Kidney capillary endothelial cell (primary cell): ENCODE measurements around the gene ATXN2.

Experiments used
- DNase-seq: peaks from one replicate; pipeline ENCODE4 v3.0.0-alpha.2; 2018; ENCODE audit warnings: low spot score

Gene ATXN2

DNA sequence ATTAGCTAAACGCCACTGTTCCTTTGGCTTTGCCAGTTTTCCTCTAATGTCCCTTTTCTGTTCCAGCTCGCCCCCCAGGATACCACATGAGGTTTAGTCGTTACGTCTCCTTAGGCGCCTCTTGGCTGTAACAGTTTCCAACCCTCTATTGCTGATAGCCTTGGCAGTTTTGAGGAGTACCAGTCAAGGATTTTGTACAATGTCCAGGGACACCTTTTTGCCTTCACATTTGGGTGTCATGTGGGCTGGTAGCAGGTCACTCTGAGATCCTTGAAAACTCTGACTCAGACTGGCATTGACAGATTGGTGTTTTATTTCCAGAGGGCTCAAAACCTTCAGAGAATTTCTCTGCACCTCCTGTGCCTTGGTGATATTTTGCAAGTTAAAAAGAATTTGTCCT, 179.3 kb downstream of the ATXN2 start:
- no peak for DNase-seq

DNA sequence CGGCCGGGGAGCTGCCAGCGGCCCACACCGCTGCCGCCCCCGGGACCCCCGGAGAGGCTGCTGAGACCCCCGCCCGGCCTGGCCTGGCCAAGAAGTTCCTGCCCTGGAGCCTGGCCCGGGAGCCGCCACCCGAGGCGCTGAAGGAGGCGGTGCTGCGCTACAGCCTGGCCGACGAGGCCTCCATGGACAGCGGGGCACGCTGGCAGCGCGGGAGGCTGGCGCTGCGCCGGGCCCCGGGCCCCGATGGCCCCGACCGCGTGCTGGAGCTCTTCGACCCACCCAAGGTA, 180.6 kb downstream of the ATXN2 start:
- DNase-seq = no peak

DNA sequence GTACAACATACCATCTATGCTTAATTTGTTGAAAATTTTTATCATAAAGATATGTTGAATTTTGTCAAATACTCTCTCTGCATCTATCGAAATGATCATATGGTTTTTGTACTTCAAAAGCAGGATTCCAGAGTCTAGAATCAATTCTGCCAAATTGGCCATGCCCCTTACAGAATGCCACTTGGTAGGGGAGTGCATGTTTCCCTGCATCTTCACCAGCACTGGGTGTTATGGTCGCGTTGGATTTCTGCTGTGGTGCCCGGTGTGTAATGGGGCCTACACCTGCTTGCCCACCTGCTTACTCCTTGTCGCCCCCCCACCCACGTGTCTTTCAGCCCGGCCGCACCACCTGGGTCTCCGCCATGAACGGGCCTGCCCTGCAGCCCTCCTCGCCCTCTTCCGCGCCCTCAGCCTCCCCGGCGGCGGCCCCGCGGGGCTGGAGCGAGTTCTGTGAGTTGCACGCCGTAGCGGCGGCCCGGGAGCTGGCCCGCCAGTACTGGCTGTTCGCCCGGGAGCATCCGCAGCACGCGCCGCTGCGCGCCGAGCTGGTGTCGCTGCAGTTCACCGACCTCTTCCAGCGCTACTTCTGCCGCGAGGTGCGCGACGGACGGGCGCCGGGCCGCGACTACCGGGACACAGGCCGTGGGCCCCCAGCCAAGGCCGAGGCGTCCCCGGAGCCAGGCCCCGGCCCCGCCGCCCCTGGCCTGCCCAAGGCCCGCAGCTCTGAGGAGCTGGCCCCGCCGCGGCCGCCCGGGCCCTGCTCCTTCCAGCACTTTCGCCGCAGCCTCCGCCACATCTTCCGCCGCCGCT, 181.1 kb downstream of the ATXN2 start:
- no peak for DNase-seq

DNA sequence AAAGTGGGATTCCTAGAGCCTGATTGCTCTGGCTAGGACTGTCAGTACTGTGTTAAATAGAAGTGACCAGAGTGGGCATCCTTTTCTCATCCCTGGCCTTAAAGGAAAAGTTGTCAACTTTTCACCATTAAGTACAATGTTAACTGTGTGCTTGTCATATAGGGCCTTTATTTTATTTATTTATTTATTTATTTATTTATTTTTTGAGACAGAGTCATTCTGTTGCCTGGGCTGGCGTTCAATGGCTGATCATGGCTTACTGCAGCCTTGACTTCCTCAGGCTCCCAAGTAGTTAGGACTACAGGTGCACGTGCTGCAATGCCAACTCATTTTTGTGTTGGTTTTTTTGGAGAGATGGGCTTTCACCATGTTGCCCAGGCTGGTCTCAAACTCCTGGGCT, 181.8 kb downstream of the ATXN2 start:
- DNase-seq = no peak

DNA sequence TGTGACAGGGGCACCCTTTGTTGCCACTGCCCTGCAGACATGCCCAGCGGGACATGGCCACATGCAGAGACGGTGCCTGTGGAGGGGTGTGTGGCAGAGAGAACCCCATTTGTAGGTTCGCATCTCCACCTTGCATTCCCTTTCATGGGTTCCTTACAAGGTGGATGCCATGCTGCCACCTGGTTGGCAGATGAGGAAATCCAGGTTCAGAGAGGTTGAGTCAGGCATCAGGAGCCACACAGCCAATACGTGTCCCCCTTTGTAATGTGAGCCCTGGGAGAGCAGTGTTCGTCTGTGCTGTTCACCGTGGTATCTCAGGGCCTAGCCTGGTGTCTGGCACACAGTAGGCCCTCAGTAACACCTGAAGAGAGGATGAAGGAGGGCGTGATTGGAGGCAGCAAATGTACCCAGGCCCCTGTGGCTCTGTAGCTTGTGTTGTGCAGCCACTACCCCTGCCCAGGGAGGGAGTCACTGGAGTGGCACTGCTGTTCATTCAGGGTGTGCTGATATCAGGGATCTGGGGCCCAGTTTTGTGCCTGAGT, 184.3 kb downstream of the ATXN2 start:
- DNase-seq = no peak

DNA sequence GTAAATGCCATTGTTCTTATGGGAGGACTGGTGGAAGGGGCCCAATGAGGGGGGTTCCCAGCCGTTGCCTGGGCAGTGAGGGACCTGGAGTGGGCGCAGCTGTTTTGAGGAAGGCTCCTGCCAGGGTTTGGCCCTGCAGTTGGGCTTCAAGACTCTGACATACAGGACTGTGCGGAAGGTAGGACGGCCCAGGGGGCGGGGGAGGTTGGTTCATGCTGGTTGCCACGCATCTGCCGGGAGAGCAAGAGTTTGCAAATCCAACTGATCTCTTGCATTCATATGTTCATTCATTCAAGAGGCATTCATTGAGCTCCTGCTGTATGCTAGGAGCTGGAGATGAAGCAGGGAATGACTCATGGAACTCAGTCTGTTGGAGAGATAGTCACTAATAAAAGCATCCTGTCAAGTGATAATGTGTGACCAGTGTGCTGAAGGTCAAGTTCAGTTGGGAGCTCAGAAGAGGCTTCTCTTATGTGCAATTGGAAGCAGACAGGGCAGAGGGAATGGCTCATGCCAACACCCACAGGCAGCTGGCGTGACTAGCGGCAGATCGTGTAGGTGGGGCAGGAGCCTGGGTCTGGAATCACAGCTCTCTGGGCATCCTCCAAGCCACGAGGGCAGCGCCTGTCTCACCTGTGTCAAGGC, 185.6 kb downstream of the ATXN2 start:
- DNase-seq = no peak

DNA sequence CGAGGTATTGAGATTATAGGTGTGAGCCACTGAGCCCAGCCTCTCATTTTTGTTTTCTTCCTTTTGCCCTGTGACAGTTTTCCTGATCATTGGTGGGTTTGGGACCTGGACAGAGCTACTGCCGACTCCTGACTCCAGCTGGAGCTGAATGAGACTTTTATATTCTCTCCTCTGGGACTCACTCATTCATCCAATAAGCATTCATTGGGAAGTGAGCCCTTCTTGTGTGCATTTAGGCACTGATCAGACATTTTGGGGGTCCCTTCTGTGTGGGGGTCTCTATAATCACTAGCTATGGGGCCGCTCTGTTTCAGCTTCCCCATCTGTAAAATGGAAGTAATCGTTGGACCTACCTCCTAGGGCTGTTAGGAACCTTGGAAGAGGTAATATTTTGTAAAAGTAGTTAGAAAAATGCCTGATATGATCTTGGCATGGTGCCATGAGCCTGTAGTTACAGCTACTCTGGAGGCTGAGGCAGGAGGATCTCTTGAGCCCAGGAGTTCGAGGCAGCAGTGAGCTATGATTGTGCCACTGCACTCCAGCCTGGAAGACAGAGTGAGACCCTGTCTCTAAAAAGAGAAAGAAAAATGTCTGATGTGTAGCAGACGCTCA, 186.2 kb downstream of the ATXN2 start:
- DNase-seq = no peak

DNA sequence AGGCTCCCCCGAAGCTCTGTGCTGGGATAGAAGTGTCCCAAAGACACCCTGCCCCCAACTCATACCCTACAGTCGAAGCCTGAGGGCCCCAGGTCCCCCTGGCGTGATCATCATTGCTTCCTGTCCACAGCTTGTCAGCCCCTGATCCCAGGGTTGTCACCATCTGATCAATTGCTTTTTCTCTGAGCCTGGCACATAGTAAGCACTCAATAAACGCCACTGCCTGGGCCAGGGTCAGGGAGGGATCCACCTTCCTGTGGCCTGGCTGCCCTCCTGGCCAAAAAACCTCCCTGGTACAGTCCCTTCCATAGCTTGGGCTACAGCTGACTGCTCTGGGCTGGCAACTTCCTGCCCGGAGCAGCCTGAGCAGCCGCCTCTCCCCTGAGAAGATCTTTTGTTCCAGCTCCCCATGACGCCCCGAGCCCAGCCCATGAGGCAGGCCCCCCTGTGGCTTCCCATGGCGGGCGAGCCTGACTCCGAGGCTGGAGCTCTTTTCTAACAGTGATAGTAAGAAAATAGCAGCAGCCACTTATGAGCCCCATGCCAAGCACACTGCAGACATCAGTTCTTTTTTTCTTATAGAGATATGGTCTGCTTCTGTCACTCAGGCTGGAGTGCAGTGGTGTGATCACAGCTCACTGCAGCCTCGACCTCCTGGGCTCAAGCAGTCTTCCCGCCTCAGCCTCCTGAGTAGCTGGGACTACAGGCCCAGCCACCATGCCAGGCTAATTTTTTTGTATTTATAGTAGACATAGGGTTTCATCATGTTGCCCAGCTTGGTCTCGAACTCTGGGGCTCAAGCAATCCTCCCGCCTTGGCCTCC, 186.9 kb downstream of the ATXN2 start:
- no peak for DNase-seq

DNA sequence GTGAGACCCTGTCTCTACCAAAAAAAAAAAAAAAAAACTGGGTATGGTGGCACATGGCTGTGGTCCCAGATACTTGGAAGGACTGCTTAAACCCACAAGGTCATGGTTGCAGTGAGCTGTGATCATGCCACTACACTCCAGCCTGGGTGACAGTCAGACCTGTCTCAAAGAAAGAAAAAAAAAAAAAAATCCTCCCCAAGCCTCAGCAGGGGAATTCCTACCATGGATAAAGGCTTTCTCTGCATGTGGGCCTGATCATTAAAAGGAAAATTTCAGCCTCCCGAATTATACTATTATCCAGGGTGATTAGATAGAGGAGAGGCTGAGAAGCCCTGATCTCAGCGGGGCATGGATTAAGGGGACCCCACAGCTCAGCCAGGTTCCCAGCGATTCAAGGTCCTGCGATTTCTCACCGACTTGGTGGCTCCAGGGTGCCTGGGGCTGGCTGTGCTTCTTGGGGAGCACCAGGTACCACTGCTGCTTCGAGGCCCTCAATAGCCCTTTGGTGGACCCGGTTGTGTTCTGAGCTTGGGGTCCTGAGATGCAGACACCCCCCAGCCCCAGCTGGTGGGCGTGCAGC, 187.8 kb downstream of the ATXN2 start:
- no peak for DNase-seq

DNA sequence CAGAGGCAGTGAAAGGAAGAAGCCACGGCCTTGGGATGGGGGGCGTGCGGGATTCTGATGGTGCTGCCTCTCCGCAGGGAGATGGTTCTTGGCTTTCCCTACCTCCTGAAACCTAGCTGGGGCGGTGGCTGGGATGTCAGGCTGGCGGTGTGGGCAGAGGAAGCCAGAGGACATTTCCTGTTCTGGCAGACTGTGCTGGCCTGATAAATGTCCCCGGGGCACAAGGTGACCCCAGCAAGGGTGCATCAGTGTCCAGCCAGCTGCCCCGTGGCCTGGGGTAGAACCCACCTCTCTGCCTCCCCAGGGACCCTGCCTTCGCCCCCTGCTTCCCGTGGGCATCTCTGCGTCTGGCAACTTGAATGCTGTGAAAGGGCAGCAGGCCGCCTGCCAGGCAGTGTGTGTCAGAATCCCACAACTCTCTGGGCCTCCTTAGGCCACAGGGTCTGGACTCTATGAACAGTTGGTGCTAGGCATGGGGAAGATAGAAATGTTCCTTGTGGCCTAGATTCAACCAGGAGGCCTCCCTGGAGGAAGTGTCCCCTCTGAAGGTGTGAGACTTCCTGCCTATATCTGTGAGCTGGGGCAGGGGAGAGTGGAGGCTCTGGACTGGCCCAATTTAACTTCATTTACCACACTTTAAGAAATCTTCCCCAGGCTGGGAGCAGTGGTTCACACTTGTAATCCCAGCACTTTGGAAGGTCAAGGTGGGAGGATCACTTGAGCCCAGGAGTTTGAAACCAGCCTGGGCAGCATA, 188.5 kb downstream of the ATXN2 start:
- no peak for DNase-seq

DNA sequence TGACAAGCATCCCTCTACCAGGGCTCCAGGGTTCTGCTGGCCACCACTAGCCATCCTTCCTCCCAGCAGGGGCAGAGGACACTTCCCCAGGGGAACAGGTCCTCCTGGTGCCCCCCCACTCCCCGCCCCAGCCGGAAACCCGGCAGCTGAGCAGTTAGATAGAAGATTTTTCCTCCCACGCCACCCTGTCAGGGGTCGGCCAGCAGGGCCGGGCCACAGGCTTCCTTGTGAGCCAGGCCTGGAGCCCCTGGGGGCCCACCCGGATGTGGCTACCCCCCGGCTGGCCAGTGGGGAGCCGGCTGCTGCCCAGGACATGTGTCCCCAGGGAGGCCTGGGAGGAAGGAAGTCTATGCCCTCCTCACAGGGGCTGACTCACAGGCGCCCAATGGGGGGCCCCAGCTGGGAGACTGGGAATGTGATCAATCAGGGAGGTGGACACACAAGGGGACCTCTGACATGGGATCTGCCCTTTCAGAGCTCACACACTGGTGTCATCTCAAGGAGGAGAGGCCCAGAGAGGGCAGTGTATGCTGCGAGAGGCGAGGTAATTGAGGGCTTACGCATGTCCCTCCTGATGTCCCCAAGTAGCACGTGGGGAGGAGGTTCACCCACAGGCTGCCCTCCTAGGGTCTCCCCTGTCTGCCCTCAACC, 189.2 kb downstream of the ATXN2 start:
- DNase-seq = peak; percentile 97

DNA sequence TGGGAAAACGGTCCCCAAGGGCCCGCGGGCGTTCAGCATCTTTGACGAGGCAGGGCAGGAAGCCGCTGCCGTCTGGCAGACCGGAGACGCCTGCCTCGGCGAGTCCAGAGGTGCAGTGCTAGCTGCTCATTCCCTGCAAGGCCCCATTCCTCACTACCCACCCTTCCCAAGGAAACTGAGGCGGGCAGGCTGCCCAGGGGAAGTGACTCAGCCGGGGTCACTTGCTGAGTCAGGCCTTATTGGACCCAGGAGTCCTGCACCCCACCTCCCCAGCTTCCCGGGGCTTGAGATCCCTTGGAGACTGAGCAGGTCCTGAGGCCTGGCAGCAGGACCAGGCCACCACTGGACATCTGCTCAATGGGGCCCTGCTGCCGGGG, 189.7 kb downstream of the ATXN2 start:
- DNase-seq = peak; percentile 86

DNA sequence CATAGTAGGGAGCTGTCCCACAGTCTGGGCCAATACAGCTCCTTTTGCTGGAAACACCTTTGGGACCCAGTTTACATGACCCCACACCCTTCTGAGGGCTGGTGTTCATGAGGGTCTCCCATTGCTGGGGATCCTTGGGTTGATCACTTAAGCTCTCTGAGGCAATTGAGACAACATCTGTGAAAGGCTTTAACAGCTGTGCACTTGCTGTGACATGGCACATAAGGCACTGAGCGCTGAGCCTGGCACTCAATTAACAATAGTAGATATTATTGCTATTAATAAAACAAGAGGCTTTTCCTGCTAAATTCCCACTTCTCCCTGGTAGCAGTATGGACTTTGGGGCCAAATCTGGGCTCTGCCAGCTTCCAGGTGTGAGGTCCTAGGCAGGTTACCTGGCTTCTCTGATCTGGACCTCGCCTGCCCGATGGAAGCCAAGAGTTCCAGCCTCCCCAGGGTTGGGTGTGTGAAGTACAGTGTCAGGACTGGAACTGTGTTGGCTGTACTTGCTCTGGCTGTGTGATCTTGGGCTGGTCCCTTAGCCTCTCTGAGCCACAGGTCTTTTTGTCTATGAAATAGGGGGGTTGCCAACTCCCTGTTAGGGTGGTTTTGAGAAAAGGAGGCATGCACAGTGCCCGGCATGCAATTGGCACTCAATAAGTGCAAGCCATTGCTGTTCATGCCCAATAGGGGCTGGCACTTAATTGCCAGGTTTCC, 190.3 kb downstream of the ATXN2 start:
- DNase-seq = no peak

DNA sequence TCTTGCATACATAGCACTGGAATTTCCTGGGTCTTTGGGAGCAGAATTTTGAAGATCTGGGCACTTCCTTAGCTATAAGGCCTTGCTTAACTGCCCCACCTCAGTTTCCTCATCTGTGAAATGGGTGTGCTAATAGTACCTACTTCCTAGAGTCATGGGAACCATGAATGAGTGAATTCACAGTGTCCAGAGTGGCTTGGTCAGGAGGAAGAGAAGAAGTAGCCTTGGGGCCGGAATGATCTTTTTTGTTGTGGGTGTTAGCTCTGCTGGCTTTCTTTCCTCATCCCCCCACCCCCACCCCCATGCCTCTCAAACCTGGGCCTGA, 191.0 kb downstream of the ATXN2 start:
- DNase-seq = no peak

DNA sequence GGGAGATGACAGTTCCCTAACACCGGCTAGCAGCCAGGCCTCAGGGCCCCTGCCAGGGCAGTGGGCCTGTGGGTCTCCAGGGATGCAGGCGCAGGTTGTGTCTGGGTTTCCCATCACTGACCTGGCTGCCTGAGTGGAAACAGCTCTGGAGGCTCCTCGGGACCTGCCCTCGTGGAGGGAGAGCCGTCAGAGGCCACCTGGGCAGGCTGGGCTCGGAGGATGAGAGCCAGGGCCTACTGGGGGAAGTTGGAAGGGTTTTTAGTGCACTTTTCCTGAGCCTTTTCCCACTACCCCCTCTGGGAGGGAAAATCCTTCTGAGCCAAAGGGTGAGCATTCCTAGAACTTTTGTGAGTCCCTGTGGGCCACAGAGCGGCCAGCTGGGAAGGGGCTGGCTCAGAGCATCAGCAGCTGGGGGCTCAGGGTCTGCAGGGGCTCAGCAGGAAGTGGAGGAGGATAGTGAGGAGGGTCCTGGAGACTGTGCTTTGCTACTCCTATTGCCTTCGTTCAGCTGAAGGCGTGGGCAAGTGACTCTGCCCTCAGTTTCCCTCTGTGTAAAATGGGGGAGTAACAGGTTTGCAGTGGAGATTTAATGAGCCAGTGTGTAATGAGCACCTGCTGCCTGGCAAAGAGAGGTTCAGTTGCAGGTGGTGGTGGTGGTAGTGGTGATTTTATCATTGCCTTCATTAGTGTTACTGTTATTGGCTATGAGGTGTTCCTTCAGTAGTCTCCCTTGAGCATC, 191.6 kb downstream of the ATXN2 start:
- DNase-seq = no peak

DNA sequence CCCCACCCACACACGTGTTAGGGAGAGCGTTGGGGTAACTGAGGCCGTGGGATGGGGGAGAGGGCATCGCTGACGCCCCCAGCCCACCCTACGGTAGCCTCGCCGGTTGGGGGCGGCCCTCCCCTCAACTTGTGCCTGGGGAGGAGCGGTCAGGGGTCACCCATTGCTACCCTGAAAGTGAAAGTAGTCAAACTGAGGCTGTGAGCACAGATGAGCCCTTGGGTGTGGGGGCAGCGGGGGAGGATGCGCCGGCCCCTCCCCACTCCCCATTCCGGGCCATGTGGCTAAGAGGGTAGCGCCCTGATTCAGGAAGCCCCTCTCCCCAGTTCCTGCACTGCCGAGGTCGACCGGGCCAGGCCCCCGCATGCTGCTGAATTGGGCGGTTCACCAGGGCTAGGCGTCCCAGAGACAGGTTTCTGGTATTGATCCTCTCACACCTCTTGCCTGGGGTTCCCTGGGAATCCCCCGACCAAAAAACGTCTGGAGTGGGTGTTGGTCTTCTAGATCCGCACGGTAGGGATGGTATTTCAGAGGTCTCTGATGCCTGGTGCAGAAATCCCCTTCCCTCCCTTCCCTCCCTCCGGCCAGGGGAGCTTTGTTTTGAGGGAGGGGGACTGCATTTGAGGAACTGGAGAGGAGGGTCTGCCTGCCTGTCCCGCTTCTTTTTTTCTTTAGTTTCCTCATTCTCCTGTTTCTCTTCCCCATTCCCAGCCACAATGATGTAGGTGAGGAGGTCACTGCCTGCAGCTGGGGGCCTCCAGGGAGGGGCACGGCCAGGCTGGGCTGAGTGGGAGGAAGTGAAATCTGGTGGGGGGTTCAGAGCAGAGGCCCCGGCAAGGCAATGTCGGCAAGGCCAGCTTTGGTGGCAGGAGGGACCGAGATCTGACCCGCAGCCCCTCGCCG, 192.4 kb downstream of the ATXN2 start:
- no peak for DNase-seq

DNA sequence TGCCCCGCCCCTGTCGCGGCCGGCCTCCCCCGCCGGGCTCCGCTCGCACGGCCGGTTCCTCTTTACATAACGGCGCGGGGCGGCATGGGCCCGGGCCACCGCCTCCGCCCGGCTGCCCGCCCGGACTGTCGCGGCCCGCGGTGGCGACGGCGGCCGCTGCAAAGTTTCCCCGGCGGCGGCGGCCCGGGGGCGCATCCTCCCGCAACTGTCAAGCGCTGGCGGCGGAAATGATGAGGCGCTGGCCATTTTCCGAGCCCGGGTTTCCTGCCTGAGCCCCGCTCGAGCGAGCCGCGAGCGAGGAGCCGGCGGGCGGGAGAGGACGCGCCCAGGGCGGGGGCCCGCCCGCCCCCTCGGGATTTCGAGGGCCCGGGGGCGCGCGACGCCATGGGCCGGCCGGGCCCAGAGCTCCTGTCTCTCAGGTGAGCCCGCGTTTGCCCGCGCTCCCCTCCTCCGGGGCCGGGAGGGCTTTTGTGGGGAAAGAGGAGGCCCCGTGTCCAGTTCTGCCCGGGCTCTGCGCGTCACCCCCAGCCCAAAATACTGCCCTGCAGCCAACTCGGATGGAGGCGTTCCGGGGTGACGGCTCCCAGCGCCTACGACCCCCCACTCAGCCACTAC, 193.1 kb downstream of the ATXN2 start, which contains the start of gene SH2B3:
SH2B3 (plus strand) TSS at position 65 of the 615 bp plus-strand sequence. CDS start 12,223 bp downstream, outside the sequence.
- DNase-seq = no peak
